GM19238 (cell line): Measurements from ENCODE around the gene FAM151A.

Source experiments
- DNase-seq: peaks from one replicate; pipeline ENCODE4 v3.0.0; 2011; ENCODE audit warnings: low spot score; ENCODE audit not compliant: insufficient read length

The FAM151A gene

DNA sequence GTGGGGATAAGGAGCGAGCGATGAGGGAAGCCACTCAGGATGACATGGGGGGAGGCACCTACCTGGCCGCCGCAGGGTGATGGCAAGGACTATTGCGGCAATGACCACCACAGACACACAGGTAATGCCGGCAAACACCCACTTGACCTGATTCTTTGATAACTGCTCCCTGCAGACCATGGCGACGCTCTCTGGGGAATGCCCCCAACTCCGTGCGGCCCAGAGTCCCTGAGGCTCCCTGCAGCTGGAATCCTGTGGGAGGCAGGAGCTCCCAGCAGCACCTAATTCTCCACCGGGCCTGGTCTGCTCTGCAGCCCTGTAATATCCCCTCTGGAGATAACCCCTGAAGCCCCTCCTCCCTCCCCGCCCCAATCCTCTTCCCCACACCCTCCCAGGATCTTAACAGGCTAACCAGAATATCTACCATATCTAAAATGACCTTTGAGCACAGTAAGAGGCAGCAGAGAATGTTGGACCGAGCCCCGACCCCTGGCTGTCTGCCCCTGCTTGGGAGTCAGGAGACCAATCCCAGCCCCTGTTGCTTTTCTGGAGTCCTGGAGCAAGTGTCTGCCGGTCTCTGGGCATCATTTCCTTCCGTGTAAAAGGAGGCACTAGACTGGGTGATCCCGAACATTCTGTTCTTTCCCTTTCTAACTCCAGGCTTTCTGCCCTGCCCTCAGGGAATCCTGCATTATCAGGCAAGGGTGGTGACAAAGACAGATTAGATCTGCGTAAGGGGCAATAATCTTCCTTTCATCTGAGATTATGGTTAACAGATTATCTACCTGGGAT is at the start of gene FAM151A:
Gene FAM151A, minus strand, starts transcription at position 310 of the 792 bp plus-strand sequence. Its CDS starts 130 bp downstream, at position 180.
- DNase-seq: no peak

DNA sequence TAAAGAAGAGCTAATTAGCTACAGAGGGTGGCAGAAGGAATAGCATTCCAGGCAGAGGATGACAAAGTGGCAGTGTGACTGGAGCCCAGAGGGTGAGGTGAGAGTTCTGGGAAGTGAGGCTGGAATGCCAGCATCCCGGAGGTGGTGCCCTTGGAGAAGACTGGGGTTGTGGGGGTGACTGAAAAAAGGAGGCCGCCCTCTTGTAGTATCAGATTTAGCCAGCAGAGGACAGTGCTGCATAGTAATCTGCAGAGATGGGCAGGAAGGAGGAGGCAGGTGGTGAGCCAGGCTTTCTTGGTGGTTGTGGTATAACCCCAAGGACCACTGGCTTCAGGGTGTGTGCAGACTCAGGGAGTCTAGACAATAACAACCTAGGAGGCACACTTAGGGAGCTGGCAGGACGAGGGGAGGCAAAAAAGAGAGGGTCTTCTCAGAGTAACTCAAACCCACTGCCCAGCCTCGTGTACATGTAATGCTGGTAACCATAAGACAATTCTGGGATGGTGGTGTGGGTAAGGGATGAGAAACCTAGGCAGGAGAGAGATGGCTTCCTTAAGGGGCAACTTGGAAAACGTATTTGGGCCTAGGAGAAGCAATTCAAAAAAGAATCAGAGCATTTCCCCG is 48.8 kb upstream of the FAM151A start:
- DNase-seq: peak; percentile 39

DNA sequence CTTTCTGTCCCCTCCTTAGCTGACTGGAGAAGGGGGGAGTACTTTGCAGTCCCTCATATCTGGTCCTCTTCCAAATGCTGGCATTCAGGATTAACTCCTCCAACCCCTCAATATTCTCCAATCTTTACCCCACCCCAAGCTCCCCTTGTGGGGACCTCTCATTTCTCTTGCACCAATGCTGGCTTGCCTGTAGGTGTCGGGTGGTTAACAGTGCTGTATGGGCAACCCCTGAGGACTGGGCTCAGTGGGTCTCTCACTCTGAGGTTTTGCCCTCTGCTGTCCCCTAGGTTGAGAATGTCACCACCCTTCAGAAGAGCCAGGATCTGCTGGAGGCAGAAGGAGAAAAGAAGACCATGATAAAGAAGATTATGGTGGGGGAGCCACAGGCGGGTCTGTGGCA is 45.2 kb upstream of the FAM151A start:
- no peak for DNase-seq

DNA sequence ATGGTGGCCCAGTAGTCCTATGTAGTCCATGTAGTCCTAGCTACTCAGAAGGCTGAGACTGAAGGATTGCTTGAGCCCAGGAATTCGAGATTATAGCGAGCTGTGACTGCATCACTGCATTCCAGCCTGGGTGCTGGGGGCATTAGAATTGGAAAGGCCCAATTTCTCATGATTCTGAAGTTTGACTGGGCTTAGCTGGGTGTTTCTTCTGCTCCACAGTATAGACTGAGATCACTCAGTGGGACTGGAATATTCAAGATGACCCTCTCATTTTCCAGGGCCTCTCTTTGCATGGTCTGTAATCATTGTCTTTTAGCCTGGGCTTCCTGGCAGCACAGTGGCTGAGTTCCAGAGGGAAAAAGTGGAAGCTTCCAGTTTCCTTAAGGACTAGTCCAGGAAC is 44.5 kb upstream of the FAM151A start:
- DNase-seq: no peak

DNA sequence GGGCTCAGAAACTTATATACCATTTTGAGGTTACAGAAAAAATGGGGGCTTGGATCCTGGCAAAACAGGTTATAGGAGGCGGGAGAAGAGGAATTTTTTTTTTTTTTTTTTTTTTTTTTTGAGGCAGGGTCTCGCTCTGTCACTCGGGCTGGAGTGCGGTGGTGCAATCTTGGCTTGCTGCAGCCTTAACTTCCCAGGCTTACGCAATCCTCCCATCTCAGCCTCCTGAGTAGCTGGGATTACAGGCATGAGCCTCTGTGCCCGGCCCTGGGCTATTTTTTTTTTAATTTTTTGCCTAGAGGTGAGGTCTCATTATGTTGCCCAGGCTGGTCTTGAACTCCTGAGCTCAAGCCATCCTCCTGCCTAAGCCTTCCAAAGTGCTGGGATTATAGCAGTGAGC is 43.0 kb upstream of the FAM151A start:
- DNase-seq: no peak

DNA sequence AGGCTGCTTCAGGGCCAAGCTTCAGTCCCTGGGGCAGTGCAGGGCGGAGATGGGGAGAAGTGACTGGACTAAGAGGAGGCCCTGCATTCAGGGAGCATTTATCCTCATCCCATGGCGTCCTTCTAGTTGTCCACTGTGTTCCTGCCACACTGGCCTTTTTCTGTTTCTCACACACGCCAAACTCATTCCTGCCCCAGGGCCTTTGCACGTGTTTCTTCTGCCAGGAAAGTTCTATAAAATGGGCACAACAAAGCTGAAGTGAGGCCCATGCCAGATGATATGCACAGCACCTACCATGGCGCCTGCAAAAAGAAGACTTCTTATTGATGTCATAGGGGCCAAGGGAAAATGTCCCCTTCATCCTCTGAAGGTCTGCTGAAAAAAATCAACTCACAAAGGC is 42.5 kb upstream of the FAM151A start:
- no peak for DNase-seq

DNA sequence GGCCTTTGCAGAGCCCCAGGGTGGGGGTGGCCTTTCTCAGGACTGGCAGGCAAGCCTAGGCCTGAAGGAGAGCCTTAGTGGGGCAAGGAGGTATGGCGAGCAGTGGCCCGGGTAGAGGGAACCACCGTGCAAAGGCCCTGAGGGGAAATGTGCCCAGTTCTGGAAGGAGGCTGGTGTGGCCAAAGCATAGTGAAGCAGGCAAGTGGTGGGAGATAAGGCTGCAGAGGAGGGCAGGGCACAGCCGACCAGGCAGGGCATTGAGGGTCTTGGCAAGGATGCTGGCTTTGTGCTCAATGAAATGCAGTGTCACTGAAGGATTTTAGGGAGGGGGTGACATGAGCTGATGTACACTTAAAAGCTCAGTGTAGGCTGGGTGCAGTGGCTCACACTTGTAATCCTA is 41.0 kb upstream of the FAM151A start:
- no peak for DNase-seq

DNA sequence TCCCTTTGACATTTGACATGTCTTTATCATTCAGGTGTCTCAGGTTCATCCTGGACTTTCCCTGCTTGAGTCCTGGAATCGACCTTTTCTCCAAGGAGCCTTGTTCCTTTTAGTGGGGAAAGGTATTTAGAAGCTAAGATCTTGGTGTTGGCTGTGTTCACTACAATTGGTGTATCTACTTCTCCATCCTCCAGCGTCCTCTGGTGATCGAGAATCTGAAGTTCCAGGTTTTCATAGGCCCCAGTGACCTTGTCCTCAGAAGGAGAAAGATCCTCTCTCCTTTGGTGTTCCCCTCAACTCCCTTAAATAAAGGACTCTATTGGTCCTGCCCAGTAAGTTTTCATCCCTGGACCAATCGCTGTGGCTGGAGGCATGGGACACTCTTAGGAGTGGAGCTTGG is 40.4 kb upstream of the FAM151A start:
- DNase-seq: no peak

DNA sequence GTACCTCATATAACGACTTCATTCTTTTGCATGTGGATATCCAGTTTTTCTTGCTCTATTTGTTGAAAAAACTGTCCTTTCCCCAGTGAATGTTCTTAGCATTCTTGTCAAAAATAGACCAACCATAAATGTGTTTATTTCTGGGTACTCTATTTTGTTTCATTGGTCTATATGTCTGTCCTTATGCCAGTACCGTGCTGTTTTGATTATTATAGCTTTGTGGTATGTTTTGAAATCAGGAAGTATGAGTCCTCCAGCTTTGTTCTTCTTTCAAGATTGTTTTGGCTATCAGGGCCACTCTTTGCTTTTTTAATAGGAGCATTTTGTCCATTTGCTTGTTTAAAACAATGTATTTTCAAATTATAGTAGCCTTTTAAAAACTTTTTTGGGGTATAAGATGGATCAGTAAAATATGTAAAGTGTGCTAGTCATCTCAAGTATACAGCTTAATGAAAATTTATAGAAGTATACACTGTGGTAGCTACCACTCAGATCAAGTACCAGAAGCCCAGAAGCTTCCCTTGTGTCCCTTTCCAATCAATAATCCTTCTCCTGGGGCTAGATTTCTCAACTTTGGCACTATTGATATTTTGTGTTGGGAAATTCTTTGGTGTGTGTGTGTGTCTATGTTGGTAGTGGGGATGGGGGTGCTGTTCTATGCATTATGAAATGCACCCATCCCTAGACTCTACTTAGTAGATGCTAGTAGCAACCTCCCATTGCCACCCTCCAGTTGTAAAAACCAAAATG is 35.0 kb upstream of the FAM151A start:
- no peak for DNase-seq

DNA sequence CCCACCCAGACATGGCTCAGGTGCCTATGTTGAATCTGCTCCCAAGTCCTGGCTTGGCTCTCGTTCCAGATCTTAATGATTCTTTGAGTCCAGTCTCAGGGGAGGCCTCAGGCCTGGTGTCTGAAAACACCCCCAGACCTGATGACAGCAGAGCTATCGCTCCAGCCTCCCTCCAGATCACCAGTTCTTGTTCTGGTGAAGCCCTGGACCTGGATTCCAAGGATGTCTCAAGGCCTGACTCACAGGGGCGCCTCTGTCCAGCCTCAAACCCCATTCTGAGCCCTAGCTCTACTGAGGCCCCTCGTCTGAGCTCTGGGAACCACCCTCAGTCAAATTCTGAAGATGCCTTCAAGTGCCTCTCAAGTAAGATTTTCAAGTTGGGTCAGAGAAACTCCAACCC is 29.7 kb upstream of the FAM151A start:
- no peak for DNase-seq

DNA sequence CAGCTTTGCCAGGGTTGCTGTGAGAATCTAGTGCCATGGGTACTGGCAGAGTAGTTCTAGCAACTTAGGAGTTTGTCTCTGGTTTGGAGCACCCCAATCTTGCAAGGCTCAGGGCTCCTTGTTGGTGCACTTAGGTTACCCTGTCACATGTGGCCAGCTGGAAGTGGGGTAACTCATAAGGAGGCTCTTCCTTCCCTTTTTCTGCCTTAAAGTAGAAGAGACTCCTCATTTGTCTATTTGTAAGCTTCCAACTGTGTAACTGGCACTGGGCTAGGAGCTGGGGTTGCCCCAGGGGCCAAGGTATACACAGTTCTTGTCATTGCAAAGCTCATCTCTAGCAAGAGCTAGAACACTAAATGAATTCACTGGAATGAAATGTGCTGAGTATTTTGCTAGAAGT is 28.8 kb upstream of the FAM151A start:
- no peak for DNase-seq

DNA sequence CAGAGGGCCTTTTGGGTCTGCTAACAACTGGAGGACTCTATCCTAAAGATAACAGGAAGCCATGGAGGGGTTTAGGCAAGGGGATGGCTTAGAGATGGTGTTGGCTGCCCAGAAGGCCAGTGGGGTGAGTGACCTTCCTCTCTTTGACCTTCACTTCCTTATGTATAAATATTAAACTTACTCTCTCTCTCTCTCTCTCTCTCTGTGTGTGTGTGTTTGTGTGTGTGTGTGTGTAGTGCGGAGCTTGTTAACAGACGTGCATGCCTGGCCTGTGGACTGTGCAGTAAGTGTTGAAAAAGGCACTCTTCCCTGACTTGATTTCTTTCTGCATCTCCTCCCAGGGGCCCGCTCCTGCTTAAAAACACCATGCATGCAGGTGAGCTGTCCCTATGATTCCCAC is 28.3 kb upstream of the FAM151A start:
- no peak for DNase-seq

DNA sequence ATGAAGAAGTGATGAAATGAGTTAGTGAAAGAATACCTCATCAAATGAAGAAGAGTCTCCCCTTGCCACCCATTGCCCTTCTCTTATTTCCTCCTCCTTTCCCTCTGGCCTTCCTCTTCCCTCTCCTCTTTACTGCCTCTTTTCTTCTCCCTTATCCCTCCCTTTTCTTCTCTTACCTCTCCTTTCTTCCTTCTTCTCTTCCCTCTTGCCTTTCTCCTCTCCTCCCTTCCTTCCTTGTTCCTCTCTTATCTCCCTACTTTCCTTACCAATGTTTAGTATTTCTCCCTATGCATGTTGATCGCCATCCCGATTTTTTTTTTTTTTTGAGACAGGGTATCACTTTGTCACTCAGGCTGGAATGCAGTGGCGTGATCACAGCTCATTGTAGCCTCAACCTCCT is 27.1 kb upstream of the FAM151A start:
- DNase-seq: no peak

DNA sequence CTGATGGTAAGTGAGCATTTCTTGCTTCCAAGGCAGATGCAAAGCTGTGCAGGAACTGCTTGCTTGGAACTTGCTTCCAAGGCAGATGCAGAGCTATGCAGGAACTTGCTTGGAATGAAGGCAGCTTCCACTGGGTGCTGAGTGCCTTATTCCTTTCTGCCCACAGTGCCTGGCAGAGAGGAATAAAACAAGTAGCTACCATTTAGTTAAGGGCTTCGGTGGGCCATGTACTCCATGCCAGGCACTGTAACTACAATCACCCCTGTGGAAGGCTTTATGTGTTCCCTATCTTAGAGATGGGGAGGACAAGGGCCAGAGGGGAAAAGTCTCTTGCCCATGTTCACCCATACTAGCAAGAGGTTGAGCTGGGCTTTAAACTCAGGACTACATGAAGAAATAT is 26.6 kb upstream of the FAM151A start:
- no peak for DNase-seq

DNA sequence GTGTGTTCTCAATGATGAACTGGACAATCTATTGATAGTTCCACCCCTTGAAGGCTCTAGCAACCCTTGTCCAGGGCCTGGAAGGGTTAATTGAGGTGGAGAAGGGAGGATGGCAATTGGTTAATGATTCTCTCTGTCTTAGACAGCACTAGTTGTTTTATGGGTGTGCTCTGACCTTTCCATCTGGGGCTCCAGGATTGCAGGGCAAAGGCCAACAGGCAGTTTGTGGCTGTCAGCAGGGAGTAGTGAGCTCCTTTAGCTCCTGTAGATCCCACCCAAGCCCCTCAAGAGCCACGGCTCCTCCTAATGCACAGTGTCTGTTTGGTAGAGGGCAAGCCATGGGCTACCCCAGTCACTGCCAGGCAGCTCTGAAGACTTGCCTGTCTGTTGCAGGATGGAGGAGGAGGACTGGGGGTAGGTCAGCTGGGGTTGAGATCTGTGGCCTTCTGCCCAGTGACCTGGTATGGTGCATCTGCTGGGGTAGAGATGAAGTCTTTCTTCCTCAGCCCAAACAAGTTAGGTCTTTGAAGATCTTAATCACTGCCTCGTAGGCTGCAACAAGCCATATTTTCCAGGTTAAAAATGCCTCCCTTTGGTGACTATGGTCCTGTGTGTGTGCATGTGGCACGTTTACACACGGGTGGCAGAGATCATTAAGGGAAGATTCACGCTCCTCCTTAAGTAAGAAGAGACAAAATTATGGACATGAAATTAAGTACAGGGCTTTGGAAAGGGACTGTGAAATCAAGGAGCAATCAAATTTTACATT is 26.0 kb upstream of the FAM151A start:
- no peak for DNase-seq

DNA sequence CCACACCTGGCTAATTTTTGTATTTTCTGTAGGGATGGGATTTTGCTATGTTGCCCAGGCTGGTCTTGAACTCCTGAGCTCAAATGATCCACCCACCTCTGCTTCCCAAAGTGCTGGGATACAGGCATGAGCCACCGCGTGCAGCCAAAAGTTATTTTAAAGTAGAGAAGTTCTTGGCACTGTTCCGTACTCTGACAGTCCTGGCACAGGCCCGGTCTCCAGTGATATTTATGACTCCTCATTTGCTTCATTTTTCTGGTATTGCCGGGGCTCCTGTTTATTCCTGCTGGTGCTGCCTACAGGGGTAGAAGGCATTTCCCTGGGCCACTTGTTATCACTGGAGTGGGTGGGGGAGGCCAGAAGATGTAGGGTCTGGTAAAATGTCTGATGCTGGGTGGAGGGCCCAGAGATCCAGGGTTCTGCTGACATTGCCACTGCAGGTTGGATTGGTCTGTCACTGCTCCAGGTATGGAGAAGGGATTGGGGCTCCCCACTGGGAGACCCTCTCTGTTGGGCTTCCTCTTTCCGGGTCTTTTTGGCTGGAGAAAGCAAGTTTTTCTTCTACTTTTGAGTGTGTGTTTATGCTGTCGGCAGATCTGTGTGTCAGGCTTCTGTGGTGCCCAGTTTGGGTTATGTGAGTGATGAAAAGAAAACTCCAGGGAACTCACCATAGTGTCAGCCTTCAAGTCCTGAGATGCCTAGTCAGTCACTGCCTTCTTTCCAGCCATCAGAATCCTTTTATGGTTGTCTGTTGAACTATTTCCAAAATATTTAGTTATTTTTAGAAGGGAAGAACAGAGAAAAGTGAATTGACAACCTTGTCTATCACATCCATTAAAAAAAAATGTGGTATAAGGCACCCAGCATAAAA is 22.7 kb upstream of the FAM151A start:
- DNase-seq: no peak

DNA sequence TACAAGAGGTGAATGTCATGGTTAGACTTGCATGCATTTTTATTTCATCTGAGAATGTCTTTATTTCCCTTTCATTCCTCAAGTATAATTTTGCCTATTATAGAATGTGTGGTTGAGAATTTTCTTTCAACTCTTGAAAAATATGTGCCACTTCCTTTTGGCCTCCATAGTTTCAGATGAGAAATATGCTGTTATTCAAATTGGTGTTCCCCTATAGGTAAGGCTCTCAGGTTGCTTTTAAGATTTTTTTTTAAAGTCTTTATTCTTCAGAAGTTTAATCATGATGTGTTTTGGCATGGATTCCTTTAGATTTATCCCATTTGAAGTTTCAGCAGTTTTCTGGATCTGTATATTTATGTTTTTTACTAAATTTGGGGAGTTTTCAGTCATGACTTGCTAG is 20.4 kb upstream of the FAM151A start:
- no peak for DNase-seq

DNA sequence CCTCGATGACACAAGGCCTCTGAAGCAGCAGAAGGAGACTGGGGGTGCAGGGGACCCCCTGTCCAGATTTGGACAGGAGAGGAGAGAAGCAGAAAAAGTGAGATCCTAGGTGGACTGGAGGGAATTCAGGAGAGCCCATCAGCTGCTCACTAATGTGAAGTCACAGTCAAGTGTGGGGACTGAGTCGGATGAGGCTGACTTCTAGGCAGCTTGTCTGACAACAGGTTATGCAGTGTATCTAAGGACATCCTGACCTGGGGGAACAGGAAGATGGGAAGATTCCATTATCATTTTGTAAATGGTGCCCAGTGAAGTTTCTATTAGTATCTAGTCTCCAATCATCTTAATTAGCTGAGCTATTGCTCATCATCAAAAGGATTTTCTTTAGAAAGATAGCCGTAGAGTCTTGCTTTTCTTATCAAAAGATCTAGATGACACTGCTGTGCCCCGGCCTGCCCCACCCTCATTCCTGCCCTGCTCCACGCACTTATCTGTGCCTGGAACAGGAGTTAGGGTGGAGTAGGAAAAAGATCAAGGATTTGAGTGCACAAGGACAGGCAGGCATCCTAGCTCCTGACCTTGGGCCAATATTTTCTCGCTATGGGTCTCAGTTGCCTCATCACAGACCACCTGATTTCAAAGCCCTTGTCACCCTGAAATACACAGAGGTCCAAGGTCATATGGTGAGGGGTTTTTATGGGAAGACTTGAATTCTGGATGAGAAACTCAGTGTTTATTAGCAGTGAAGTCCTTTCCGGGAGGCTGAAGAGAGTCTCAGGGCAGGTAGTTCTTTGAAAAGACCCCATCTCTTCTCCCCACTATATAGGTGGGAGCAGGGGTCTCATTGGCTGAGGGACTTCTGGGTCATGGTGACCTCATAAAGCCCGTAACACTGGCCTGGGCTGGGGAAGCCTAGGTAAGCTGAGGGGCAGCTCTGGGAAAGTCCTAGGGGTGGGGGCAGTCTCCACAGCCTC is 17.8 kb upstream of the FAM151A start, which contains the start of gene MROH7:
Gene MROH7, plus strand, starts transcription at position 924 of the 974 bp plus-strand sequence. CDS start 11,141 bp downstream, outside the sequence.
- no peak for DNase-seq

DNA sequence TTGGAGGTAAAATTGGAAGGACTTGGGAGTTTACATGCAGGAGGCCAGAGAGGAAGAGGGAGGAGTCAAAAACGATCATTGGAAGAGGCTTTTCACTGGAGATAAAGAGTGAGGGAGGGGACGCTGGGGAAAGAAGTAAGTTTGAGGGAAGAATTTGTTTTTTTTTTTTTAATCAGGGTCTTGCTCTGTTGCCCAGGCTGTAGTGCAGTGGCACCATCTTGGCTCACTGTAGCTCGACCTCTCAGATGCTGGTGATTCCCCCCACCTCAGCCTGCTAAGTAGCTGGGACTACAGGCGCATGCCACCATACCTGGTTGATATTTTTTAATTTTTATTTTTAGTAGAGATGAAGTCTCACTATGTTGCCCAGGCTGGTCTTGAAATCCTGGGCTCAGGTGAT is 17.0 kb upstream of the FAM151A start:
- DNase-seq: no peak
